AG09309 (cell line): ENCODE measurements around the gene CLMN.

Experiments
- DNase-seq: peaks from one replicate; pipeline ENCODE4 v3.0.0-alpha.2; 2010; ENCODE audit warnings: low read depth
- H3K4me3 ChIP-seq: 2 replicates; pipeline ENCODE4 v1.5.1; 2011; ENCODE audit warnings: mild to moderate bottlenecking, low read depth, low read length, moderate library complexity; ENCODE audit not compliant: control insufficient read depth
- TF ChIP-seq, protein P1 (sequence below): IDR thresholded peaks from 2 replicates; pipeline ENCODE4 v1.5.1; 2011; ENCODE audit warnings: mild to moderate bottlenecking, low read depth, low read length, inconsistent platforms; ENCODE audit not compliant: insufficient read depth, control insufficient read depth; ENCODE audit errors: missing control alignments

Gene CLMN

DNA sequence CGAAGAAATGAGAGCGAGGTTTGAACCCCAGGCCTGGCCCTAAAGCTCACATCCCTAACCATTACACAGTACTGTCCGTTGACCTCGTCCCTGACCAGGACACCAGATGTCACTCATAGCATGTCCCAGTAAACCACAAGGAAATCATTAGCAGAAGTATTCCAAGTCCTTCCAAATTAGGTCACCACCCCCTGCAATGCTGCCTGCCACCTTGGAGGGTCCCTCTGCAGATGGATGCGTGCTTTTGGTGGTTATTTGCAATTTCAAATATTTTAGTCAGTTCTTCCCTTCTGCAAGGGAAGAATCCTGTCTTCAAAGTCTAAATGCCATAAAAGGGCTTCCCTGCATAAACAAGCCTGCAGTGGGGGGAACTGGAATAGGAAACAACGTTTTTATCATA lies 71.3 kb downstream of the CLMN start:
- no peak for DNase-seq

DNA sequence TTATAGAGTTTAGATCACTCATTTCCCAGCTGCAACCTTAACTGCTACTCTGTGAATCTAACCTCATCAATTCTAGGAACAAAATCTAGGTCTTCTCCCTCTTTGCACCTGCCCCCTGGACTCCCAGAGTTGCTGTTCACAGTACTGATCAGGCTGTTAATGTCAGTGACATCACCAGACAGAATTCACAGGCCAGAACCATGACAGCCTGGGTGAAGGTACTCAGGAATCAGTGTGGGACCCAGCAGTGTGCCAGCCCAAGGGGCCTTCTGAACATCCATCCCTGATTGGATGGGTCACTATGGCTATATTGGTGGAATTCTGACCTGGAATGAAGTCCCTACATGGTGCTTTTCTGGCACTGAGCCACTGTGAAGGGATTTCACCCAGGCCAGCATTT lies 72.8 kb downstream of the CLMN start:
- H3K4me3 ChIP-seq: no peak overlapping the region
- DNase-seq: no peak
- TF ChIP-seq, protein P1, sequence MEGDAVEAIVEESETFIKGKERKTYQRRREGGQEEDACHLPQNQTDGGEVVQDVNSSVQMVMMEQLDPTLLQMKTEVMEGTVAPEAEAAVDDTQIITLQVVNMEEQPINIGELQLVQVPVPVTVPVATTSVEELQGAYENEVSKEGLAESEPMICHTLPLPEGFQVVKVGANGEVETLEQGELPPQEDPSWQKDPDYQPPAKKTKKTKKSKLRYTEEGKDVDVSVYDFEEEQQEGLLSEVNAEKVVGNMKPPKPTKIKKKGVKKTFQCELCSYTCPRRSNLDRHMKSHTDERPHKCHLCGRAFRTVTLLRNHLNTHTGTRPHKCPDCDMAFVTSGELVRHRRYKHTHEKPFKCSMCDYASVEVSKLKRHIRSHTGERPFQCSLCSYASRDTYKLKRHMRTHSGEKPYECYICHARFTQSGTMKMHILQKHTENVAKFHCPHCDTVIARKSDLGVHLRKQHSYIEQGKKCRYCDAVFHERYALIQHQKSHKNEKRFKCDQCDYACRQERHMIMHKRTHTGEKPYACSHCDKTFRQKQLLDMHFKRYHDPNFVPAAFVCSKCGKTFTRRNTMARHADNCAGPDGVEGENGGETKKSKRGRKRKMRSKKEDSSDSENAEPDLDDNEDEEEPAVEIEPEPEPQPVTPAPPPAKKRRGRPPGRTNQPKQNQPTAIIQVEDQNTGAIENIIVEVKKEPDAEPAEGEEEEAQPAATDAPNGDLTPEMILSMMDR: no peak

More for the DNA sequence above, 71.3 kb downstream of the CLMN start:
- TF ChIP-seq, protein P1: no peak
- H3K4me3 ChIP-seq: no peak overlapping the region

DNA sequence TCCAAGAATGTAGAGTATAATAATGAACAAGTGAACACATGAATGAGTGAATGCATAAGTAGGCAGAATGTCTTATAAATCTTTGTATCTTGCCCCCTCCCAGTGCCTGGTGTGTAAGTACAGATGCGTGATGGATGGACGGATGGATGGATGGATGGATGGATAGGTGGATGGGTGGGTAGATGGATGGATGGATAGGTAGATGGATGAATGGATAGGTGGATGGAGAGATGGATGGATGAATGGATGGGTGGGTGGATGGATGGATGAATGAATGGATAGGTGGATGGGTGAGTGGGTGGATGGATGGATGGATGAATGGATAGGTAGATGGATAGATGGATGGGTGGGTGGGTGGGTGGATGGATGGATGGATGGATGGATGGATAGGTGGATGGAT lies 74.4 kb downstream of the CLMN start:
- no peak for DNase-seq
- TF ChIP-seq, protein P1: no peak
- no peak overlapping the region for H3K4me3 ChIP-seq

- H3K4me3 ChIP-seq: no peak overlapping the region
- DNase-seq: no peak
- TF ChIP-seq, protein P1: no peak
Observed at GRCh38 chr14:95244587-95244986, 75.1 kb downstream of the CLMN start.

DNA sequence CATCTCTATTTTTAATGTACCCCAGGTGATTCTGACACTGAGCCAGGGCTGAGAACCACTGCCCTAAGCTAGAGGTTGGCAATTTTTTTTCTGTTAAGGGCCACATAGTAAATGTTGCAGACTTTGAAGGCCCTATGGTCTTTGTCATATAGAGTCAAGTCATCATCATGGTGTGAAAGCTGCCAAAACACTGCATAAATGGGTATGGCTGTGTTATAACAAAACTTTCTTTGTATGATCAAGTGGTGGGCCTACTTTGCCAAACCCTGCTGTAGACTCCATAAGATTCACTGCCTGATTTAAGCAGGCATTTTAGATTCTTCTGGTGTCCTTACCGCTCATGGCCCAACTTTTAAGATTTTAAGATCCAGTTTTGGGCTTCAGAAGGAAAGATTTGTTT lies 76.8 kb downstream of the CLMN start:
- TF ChIP-seq, protein P1: no peak
- no peak overlapping the region for H3K4me3 ChIP-seq
- no peak for DNase-seq

DNA sequence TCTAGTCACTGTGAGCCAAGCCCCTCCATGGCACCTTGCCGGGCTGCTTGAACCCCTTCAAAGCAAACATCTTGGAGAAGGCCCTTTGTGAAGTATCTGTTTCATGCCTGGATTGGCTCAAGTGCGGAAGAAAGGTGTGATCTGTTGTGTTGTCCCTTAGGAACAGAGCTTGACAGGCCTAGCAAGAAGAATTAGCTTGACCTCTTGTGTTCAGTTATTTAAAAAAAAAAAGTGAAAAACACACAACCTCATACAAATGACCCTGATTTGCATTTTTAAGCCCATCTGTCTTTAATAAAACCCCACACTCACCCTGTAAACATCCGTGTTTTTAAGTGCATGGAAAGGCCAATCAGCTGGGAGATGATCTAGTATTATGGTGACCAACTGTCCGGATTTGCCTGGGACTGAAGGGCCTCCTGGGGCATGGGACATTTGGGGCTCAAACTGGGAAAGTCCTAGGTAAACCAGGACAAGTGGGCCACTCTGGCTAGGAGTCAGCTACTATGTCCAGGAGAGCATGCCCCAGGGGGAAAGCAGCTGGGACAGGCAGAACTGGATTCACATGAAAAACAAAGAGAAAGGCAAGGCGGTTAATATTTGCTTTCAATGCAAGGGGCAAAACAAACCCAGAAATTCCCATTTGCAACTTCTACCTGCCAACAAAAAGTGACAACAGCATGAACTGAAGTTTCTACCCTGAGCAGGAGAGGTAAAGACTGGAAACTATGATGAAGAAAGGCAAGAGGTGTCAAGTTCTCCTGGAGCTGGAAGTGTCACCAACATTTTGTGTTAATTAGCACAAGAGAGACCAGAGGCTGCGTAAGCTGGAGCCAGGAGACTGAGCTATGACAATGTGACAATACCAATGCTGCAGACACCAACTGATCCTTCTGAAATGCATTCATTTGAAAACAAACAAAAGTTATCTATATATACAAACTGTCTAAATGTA lies 78.6 kb downstream of the CLMN start:
- TF ChIP-seq, protein P1: no peak
- H3K4me3 ChIP-seq: no peak overlapping the region
- DNase-seq: no peak
